ENCODE results near the gene DPEP1.
"Not testable (repeated sequence)": the region's sequence is repeated elsewhere in the genome, so short reads cannot be mapped to it uniquely, and the experiment has no call there.

The DPEP1 gene

DNA sequence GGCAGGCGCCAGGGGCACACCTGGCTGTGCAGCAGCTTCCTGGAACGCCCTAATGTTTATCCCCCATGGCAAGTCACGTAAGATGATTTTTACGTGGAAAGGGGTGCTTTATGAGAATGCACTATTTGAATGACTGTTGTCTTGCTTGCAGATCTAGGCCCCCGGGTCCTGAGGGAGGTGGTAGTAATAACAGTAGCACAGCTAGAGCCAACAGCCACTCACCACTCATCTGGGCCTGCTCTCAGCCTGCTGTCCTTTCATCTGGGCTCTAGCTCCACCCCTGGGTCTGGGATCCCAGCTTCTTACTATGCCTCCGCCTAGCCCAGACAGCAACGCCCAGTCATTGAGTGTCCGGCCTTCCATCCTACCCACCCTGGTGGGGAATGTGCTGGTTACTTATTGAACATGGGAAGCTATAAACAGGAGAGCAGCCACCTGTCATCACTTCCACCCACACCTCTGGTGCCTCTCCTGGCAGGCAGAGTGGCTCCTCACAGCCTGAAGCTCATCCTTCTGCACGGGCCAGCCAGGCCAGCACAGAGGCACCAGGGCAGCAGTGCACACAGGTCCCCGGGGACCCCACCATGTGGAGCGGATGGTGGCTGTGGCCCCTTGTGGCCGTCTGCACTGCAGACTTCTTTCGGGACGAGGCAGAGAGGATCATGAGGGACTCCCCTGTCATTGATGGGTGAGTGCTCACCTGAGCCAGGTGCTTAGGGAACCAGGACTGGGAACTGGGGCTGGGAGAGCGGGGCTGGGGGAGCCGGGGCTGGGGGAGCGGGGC is 16.6 kb downstream of the DPEP1 start:
- no peak for TF ChIP-seq CTCF (conservative IDR thresholded peaks at IDR 0.05; ENCODE audit: control insufficient read depth, insufficient read depth, low read depth, low read length)
- no peak overlapping the region for H3K4me3 ChIP-seq (ENCODE audit: control insufficient read depth, low read depth, low read length)
- no peak for DNase-seq (ENCODE audit: low read depth)

DNA sequence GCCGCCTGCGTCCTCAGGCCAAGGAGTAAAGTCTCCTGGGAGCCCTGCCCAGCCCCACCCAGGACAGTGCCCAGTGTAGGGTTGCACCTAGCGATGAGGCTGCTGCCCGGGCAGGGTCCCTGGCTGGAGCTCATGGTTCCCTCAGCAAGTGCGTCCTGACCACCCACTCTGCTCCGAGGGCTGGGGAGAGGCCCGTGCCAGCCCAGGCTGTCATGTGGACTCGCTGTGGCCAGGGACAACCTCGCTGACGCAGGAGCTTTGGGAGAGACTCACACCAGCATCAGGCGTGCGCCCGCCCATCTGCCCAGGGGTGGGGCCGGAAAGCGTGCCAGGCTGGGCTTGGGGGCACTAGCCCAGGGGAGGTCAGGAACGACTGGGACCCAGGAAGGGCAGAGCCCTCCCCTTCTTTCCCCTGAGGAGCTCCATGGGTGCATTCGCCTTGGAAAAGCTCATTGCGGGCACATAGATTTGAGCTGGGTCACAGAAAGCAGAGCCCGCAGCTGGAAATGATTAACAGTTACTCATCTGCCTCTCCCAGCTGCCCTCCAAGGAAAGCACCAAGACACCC is 19.7 kb downstream of the DPEP1 start:
- peak; percentile 88 for DNase-seq (ENCODE audit: low read depth)
- H3K4me3 ChIP-seq (ENCODE audit: control insufficient read depth, low read depth, low read length), result no peak overlapping the region
- TF ChIP-seq CTCF (conservative IDR thresholded peaks at IDR 0.05; ENCODE audit: control insufficient read depth, insufficient read depth, low read depth, low read length), result no peak

DNA sequence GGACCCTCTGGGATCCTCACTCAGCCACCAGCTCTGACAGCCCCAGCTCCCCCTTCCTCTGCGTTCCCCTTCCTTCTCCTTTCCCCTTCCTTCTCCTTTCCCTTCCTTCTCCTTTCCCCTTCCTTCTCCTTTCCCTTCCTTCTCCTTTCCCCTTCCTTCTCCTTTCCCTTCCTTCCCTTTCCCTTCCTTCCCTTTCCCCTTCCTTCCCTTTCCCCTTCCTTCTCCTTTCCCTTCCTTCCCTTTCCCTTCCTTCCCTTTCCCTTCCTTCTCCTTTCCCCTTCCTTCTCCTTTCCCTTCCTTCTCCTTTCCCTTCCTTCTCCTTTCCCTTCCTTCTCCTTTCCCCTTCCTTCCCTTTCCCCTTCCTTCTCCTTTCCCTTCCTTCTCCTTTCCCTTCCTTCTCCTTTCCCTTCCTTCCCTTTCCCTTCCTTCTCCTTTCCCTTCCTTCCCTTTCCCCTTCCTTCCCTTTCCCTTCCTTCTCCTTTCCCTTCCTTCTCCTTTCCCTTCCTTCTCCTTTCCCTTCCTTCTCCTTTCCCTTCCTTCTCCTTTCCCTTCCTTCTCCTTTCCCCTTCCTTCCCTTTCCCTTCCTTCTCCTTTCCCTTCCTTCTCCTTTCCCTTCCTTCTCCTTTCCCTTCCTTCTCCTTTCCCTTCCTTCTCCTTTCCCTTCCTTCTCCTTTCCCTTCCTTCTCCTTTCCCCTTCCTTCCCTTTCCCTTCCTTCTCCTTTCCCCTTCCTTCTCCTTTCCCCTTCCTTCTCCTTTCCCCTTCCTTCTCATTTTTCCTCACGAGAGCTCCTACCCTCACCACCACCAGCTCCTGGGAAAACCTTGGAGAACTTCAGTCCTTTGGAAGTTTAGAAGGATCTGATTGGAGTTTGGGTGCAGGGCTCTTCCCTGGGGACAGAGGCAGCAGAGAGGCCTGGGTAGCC is 21.3 kb downstream of the DPEP1 start:
- not testable (repeated sequence) for H3K4me3 ChIP-seq (ENCODE audit: control insufficient read depth, low read depth, low read length); DNase-seq (ENCODE audit: low read depth)

DNA sequence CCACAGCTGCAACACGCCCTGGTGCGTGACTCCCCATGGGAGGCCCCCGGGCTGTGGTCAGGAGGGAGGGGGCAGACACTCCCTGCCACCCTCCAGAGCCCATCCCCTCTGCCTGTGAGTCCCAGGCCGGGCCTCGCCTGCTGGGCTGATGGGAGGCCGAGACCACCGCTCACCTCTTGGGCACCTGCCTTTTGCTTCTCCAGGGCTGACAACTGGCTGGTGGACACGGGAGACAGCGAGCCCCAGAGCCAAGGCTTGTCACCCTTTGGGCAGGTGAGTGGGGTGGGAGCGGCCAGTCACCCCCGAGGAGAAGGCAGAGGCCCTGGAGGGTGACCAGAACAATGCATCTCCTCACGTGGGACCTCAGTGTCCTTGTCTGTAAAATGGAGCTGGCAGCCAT is 23.2 kb downstream of the DPEP1 start:
- no peak for TF ChIP-seq CTCF (conservative IDR thresholded peaks at IDR 0.05; ENCODE audit: control insufficient read depth, insufficient read depth, low read depth, low read length)
- H3K4me3 ChIP-seq (ENCODE audit: control insufficient read depth, low read depth, low read length), result no peak overlapping the region
- no peak for DNase-seq (ENCODE audit: low read depth)

GRCh38 chr16:89637379-89637778 is 23.9 kb downstream of the DPEP1 start:
- no peak for TF ChIP-seq CTCF (conservative IDR thresholded peaks at IDR 0.05; ENCODE audit: control insufficient read depth, insufficient read depth, low read depth, low read length)
- H3K4me3 ChIP-seq (ENCODE audit: control insufficient read depth, low read depth, low read length), result no peak overlapping the region
- no peak for DNase-seq (ENCODE audit: low read depth)

GRCh38 chr16:89638455-89638854 is 25.0 kb downstream of the DPEP1 start:
- TF ChIP-seq CTCF (conservative IDR thresholded peaks at IDR 0.05; ENCODE audit: control insufficient read depth, insufficient read depth, low read depth, low read length), result no peak
- H3K4me3 ChIP-seq (ENCODE audit: control insufficient read depth, low read depth, low read length), result no peak overlapping the region
- no peak for DNase-seq (ENCODE audit: low read depth)

GRCh38 chr16:89639385-89639784 is 25.9 kb downstream of the DPEP1 start:
- DNase-seq (ENCODE audit: low read depth), result no peak
- TF ChIP-seq CTCF (conservative IDR thresholded peaks at IDR 0.05; ENCODE audit: control insufficient read depth, insufficient read depth, low read depth, low read length), result no peak
- no peak overlapping the region for H3K4me3 ChIP-seq (ENCODE audit: control insufficient read depth, low read depth, low read length)
